RPMI7951 (cell line): Measurements from ENCODE around the gene CCDC91. TPM values are rescaled to one million over a fixed set of nuclear protein-coding genes. Genes with fewer than 3 reads are reported as not detected.

Experiments used
- DNase-seq: peaks from one replicate; pipeline ENCODE4 v3.0.0-alpha.2; 2012; ENCODE audit warnings: low read depth
- total RNA-seq: library from RNA; depleted of rRNA; stranded (reverse); fragments of >200 nt; shearing (Covaris generic); gene quantifications from 2 replicates; pipeline ENCODE4 v1.2.3, GENCODE V29; 2014; rRNA removed

Gene CCDC91
- total RNA-seq, 1 experiment from 2014 or later: 14.3 TPM

DNA sequence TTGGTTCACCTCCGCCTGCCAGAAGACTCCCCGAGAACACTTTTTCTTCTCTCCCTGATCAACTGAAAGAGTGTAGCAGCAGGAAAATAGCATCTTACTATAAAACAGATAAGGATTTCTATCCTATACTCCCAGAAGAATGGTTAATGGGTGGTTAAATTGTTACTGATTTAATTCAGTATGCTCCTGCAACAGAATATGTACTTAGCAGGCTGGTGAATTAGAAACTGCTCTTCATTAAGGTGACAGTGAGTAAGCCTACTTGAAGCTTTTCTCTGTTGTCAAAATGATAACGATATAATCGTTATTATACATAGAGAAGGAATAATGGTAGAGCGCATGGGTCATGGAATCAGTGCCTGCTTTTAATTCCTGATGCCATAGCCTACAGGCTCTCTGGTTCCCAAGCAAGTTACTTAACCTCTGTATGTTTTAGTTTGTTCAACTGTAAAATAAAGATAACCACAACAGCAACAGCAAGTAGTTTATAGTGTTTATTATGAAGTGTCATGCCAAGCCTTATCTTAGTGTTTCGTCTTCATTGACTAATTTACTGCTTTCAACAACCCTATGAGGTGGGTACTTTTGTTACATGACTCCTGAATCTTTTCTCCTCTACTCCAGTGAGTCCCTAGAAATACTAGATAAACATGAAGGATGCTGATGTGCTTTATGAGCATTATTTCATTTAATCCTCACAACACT lies 392.6 kb downstream of the CCDC91 start:
- no peak for DNase-seq

DNA sequence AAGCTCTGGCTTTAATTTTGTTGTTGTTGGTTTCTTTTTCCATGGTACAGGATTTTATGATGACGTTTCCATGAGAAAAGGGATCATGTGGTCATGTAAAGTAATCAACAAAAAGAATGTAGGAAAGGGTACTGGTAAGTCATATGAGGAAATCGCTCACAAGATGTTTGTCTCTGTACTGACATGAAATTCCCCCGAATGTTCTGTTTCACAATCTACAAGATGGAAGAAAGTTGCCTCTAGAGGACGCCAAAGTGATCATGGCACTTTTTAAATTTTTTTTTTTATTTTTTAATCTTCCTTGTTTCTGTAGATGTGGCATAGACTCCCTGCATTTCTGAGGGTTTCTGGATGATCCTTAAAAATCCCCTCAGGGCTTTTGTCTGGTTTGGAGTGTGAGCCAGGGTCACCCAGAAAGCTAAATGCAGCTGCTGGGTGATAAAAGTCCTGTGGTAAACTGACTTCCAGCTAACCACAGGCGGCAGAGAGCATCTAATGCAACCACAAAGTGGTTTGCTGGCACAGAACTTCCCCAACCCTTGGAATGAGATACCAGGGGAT lies 393.5 kb downstream of the CCDC91 start:
- peak; percentile 95 for DNase-seq

DNA sequence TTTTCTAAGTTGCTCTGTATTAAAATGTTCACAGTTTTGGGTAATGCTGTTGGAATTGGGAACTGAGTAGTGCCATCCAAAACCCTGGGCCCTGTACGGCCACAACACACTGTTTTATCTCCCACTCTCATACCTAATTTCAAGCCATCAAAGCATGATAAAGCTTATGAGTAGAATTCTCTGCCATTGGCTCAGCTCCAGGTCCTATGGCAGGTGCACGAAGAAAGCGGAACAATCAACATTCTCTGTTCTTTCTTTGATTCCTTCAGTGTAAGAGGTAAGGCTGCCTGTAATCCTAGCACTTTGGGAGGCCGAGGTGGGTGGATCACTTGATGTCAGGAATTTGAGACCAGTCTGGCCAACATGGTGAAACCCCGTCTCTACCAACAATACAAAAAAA lies 394.9 kb downstream of the CCDC91 start:
- no peak for DNase-seq

DNA sequence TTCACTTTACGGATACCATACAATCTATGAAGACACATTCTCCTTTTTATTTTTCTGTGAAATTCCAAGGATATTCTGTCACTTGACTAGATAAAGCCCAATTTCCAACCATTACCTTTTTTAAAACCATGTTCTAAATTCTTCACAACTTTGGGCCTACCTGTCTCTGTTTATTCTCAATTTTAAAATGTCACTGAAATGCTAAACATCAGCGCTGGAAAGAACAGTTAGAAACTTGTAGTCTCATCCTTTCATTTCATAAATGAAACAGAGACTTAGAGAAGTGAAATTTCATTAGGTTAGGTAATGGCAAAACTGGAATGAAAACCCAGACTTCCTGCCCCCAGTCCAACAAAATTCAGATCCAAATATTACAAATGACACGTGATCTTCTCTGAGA lies 396.2 kb downstream of the CCDC91 start:
- DNase-seq: no peak

GRCh38 chr12:28591831-28592230 lies 401.6 kb downstream of the CCDC91 start:
- DNase-seq: no peak

Other genes with a start within 250 kb of the CCDC91 start
- 0.84 and 0.88 TPM in 2 replicates for gene PTHLH, start 217.7 kb upstream of the CCDC91 start, total RNA-seq